Measurements from ENCODE around the gene TLR8. TPM values are rescaled to one million over a fixed set of nuclear protein-coding genes. Genes with fewer than 3 reads are reported as not detected.
A peak's percentile ranks its signal among the peaks of the same experiment; 100 is the strongest.

The TLR8 gene
- 1 to 10 TPM in 1 of 2 donors, under 1 TPM in 1; 0.55 to 2.1 TPM for total RNA-seq
- under 1 TPM; 0.23 to 0.44 TPM for polyA plus RNA-seq (ENCODE audit: insufficient read length in 2 of 2)
- long read RNA-seq, donor 1 = 0 reads
- long read RNA-seq, donor 2 = 0 reads
- long read RNA-seq, donor 3 = 0 reads
- long read RNA-seq, donor 4 = 0 reads

- 94% methylated on average over 8 of the region's 15 CpGs for WGBS (ENCODE audit: insufficient coverage)
- H3K4me3 ChIP-seq (ENCODE audit: low read depth, low read length) = no peak within 1 kb of the TSS
- H3K36me3 ChIP-seq (ENCODE audit: control insufficient read depth, insufficient read depth, low read length) = no peaks in the 10 kb centered on the region
- no peak within 1 kb of the TSS for H3K27ac ChIP-seq (ENCODE audit: low read depth, low read length)
- no peaks in the 10 kb centered on the region for H3K27me3 ChIP-seq (ENCODE audit: control insufficient read depth, insufficient read depth, low read length)
- no peaks in the 10 kb centered on the region for H3K9me3 ChIP-seq (ENCODE audit: control insufficient read depth, insufficient read depth, low read length)
- DNase-seq (ENCODE audit: low read depth in 4 of 6, low spot score in 6 of 6) = no peak
- H3K4me1 ChIP-seq (ENCODE audit: control insufficient read depth, insufficient read depth, low read length) = no peaks in the 10 kb centered on the region
Observed at GRCh38 chrX:12906046-12906761, at the start of gene TLR8. TLR8 (plus strand) TSS chrX:12906620; CDS start chrX:12906707, 87 bp downstream.

- WGBS (ENCODE audit: insufficient coverage) = 40% methylated on average over 2 of the region's 7 CpGs
- H3K27ac ChIP-seq (ENCODE audit: low read depth, low read length) = no peak overlapping the region
- no peak for DNase-seq (ENCODE audit: low read depth in 4 of 6, low spot score in 6 of 6)
- H3K4me1 ChIP-seq (ENCODE audit: control insufficient read depth, insufficient read depth, low read length) = no peaks in the 10 kb centered on the region
- no peaks in the 10 kb centered on the region for H3K9me3 ChIP-seq (ENCODE audit: control insufficient read depth, insufficient read depth, low read length)
- H3K36me3 ChIP-seq (ENCODE audit: control insufficient read depth, insufficient read depth, low read length) = no peaks in the 10 kb centered on the region
- H3K27me3 ChIP-seq (ENCODE audit: control insufficient read depth, insufficient read depth, low read length) = no peaks in the 10 kb centered on the region
- no peak overlapping the region for H3K4me3 ChIP-seq (ENCODE audit: low read depth, low read length)
Observed at GRCh38 chrX:12865359-12865758, 41.1 kb upstream of the TLR8 start.

GRCh38 chrX:12866451-12867377 is 39.7 kb upstream of the TLR8 start, which contains the start of gene TLR7:
TLR7 (plus strand) TSS chrX:12867072; CDS start chrX:12867579, 507 bp downstream.
- DNase-seq (ENCODE audit: low read depth in 4 of 6, low spot score in 6 of 6) = no peak
- H3K9me3 ChIP-seq (ENCODE audit: control insufficient read depth, insufficient read depth, low read length) = no peaks in the 10 kb centered on the region
- WGBS (ENCODE audit: insufficient coverage) = 72% methylated on average over 4 of the region's 7 CpGs
- no peak within 1 kb of the TSS for H3K27ac ChIP-seq (ENCODE audit: low read depth, low read length)
- no peaks in the 10 kb centered on the region for H3K4me1 ChIP-seq (ENCODE audit: control insufficient read depth, insufficient read depth, low read length)
- no peaks in the 10 kb centered on the region for H3K36me3 ChIP-seq (ENCODE audit: control insufficient read depth, insufficient read depth, low read length)
- H3K27me3 ChIP-seq (ENCODE audit: control insufficient read depth, insufficient read depth, low read length) = no peaks in the 10 kb centered on the region
- H3K4me3 ChIP-seq (ENCODE audit: low read depth, low read length) = no peak within 1 kb of the TSS

GRCh38 chrX:12867685-12868084 is 38.7 kb upstream of the TLR8 start:
- H3K4me1 ChIP-seq (ENCODE audit: control insufficient read depth, insufficient read depth, low read length) = no peaks in the 10 kb centered on the region
- 100% methylated on average over 1 of the region's 4 CpGs for WGBS (ENCODE audit: insufficient coverage)
- DNase-seq (ENCODE audit: low read depth in 4 of 6, low spot score in 6 of 6) = no peak
- H3K27ac ChIP-seq (ENCODE audit: low read depth, low read length) = no peak overlapping the region
- no peaks in the 10 kb centered on the region for H3K36me3 ChIP-seq (ENCODE audit: control insufficient read depth, insufficient read depth, low read length)
- no peak overlapping the region for H3K4me3 ChIP-seq (ENCODE audit: low read depth, low read length)
- no peaks in the 10 kb centered on the region for H3K9me3 ChIP-seq (ENCODE audit: control insufficient read depth, insufficient read depth, low read length)
- H3K27me3 ChIP-seq (ENCODE audit: control insufficient read depth, insufficient read depth, low read length) = no peaks in the 10 kb centered on the region

- 80% methylated on average over 1 of the region's 4 CpGs for WGBS (ENCODE audit: insufficient coverage)
- H3K9me3 ChIP-seq (ENCODE audit: control insufficient read depth, insufficient read depth, low read length) = no peaks in the 10 kb centered on the region
- DNase-seq (ENCODE audit: low read depth in 4 of 6, low spot score in 6 of 6) = no peak
- H3K4me1 ChIP-seq (ENCODE audit: control insufficient read depth, insufficient read depth, low read length) = no peaks in the 10 kb centered on the region
- no peak overlapping the region for H3K27ac ChIP-seq (ENCODE audit: low read depth, low read length)
- no peak overlapping the region for H3K4me3 ChIP-seq (ENCODE audit: low read depth, low read length)
- no peaks in the 10 kb centered on the region for H3K27me3 ChIP-seq (ENCODE audit: control insufficient read depth, insufficient read depth, low read length)
- H3K36me3 ChIP-seq (ENCODE audit: control insufficient read depth, insufficient read depth, low read length) = no peaks in the 10 kb centered on the region
Observed at GRCh38 chrX:12868747-12869146, 37.7 kb upstream of the TLR8 start.

GRCh38 chrX:12871257-12871656 is 35.2 kb upstream of the TLR8 start:
- WGBS (ENCODE audit: insufficient coverage) = 55% methylated on average over 6 of the region's 6 CpGs

GRCh38 chrX:12872741-12873140 is 33.7 kb upstream of the TLR8 start:
- Histone ChIP-seq H3K36me3 (ENCODE audit: control insufficient read depth, insufficient read depth, low read length) (no peaks in the 10 kb centered on the region), H3K4me3 (ENCODE audit: low read depth, low read length) (no peak overlapping the region), H3K27ac (ENCODE audit: low read depth, low read length) (no peak overlapping the region), H3K9me3 (ENCODE audit: control insufficient read depth, insufficient read depth, low read length) (no peaks in the 10 kb centered on the region), H3K27me3 (ENCODE audit: control insufficient read depth, insufficient read depth, low read length) (no peaks in the 10 kb centered on the region), H3K4me1 (ENCODE audit: control insufficient read depth, insufficient read depth, low read length) (no peaks in the 10 kb centered on the region)
- DNase-seq (ENCODE audit: low read depth in 4 of 6, low spot score in 6 of 6) = no peak
- WGBS (ENCODE audit: insufficient coverage) = 72% methylated on average over 3 of the region's 4 CpGs

More at GRCh38 chrX:12871257-12871656, 35.2 kb upstream of the TLR8 start:
- no peaks in the 10 kb centered on the region for H3K36me3 ChIP-seq (ENCODE audit: control insufficient read depth, insufficient read depth, low read length)
- H3K27me3 ChIP-seq (ENCODE audit: control insufficient read depth, insufficient read depth, low read length) = no peaks in the 10 kb centered on the region
- no peak overlapping the region for H3K27ac ChIP-seq (ENCODE audit: low read depth, low read length)
- no peak for DNase-seq (ENCODE audit: low read depth in 4 of 6, low spot score in 6 of 6)
- no peak overlapping the region for H3K4me3 ChIP-seq (ENCODE audit: low read depth, low read length)
- no peaks in the 10 kb centered on the region for H3K9me3 ChIP-seq (ENCODE audit: control insufficient read depth, insufficient read depth, low read length)
- no peaks in the 10 kb centered on the region for H3K4me1 ChIP-seq (ENCODE audit: control insufficient read depth, insufficient read depth, low read length)

- Histone ChIP-seq H3K27ac (ENCODE audit: low read depth, low read length) (no peak overlapping the region), H3K9me3 (ENCODE audit: control insufficient read depth, insufficient read depth, low read length) (no peaks in the 10 kb centered on the region), H3K4me1 (ENCODE audit: control insufficient read depth, insufficient read depth, low read length) (no peaks in the 10 kb centered on the region), H3K27me3 (ENCODE audit: control insufficient read depth, insufficient read depth, low read length) (no peaks in the 10 kb centered on the region), H3K36me3 (ENCODE audit: control insufficient read depth, insufficient read depth, low read length) (no peaks in the 10 kb centered on the region), H3K4me3 (ENCODE audit: low read depth, low read length) (no peak overlapping the region)
- DNase-seq (ENCODE audit: low read depth in 4 of 6, low spot score in 6 of 6) = no peak
- 50% methylated on average over 2 of the region's 4 CpGs for WGBS (ENCODE audit: insufficient coverage)
Observed at GRCh38 chrX:12874581-12874980, 31.8 kb upstream of the TLR8 start.

- H3K27ac ChIP-seq (ENCODE audit: low read depth, low read length) = no peak overlapping the region
- H3K36me3 ChIP-seq (ENCODE audit: control insufficient read depth, insufficient read depth, low read length) = no peaks in the 10 kb centered on the region
- DNase-seq (ENCODE audit: low read depth in 4 of 6, low spot score in 6 of 6) = peak in 1 of 6 donors; percentile 15
- H3K4me3 ChIP-seq (ENCODE audit: low read depth, low read length) = no peak overlapping the region
- no peaks in the 10 kb centered on the region for H3K9me3 ChIP-seq (ENCODE audit: control insufficient read depth, insufficient read depth, low read length)
- 50% methylated on average over 6 of the region's 8 CpGs for WGBS (ENCODE audit: insufficient coverage)
- no peaks in the 10 kb centered on the region for H3K4me1 ChIP-seq (ENCODE audit: control insufficient read depth, insufficient read depth, low read length)
- no peaks in the 10 kb centered on the region for H3K27me3 ChIP-seq (ENCODE audit: control insufficient read depth, insufficient read depth, low read length)
Observed at GRCh38 chrX:12877386-12877785, 29.0 kb upstream of the TLR8 start.
